GM11168 (cell line): ENCODE data around the gene BAIAP3.
"Not testable (repeated sequence)": the region's sequence is repeated elsewhere in the genome, so short reads cannot be mapped to it uniquely, and the experiment has no call there.

ENCODE experiments used
- in situ Hi-C: fragments of 300-500 bp; cut with MboI; formaldehyde crosslinking; loops from one replicate; pipeline ENCODE4 v1.12.0; 2022; ENCODE audit warnings: low sequenced_read_pairs; ENCODE audit not compliant: unreplicated experiment

Gene BAIAP3, protein sequence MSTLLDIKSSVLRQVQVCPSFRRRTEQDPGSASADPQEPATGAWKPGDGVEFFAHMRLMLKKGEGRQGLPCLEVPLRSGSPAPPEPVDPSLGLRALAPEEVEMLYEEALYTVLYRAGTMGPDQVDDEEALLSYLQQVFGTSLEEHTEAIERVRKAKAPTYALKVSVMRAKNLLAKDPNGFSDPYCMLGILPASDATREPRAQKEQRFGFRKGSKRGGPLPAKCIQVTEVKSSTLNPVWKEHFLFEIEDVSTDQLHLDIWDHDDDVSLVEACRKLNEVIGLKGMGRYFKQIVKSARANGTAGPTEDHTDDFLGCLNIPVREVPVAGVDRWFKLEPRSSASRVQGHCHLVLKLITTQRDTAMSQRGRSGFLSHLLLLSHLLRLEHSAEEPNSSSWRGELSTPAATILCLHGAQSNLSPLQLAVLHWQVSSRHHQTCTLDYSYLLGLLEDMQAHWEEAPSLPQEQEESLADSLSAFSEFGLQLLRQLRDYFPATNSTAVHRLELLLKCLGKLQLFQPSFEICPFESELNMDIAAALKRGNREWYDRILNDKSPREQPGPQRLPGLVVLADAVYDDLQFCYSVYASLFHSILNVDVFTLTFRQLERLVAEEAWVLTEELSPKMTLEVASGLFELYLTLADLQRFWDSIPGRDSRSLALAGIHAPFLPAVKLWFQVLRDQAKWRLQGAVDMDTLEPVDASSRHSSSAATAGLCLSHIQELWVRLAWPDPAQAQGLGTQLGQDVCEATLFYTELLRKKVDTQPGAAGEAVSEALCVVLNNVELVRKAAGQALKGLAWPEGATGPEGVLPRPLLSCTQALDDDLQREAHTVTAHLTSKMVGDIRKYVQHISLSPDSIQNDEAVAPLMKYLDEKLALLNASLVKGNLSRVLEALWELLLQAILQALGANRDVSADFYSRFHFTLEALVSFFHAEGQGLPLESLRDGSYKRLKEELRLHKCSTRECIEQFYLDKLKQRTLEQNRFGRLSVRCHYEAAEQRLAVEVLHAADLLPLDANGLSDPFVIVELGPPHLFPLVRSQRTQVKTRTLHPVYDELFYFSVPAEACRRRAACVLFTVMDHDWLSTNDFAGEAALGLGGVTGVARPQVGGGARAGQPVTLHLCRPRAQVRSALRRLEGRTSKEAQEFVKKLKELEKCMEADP

DNA sequence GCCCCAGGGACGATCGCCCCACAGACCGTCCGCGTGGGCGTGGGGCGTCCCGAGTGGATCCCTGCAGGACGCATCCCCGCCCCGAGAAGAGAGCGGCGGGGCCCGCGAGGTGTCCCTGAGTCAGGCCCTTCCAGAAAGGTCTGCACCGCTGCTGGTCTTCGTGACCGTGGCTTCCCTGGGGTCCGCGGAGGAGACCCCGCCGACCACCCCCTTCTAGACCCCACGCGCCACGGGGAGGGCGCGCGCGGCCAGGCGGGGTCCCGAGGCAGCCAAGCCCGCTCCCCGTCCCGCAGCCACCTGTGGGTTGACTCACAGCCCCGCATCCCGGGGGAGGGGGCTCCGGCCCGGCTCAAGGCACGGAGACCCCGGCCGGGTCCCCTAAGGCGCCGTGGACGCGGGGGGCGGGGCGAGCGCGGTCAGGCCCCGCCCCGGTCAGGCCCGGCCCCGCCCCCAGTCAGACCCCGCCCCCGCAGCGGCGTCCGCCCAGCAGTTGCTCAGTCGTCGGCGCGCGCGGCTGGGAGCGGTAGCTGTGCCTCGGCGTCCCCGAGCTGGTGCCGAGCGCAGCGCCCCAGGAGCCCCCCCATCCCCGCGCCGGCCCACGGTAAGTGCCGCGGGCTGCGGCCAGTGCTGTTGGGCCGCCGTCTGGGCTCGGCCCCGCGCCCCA is at the start of gene BAIAP3:
BAIAP3 (plus strand) TSS at position 497 of the 664 bp plus-strand sequence. CDS start 4,905 bp downstream, outside the sequence.
- in situ Hi-C loops = no loop called here

- in situ Hi-C loops = no loop called here
These were observed 49.3 kb upstream of the BAIAP3 start for GRCh38 chr16:1283996-1284616.

DNA sequence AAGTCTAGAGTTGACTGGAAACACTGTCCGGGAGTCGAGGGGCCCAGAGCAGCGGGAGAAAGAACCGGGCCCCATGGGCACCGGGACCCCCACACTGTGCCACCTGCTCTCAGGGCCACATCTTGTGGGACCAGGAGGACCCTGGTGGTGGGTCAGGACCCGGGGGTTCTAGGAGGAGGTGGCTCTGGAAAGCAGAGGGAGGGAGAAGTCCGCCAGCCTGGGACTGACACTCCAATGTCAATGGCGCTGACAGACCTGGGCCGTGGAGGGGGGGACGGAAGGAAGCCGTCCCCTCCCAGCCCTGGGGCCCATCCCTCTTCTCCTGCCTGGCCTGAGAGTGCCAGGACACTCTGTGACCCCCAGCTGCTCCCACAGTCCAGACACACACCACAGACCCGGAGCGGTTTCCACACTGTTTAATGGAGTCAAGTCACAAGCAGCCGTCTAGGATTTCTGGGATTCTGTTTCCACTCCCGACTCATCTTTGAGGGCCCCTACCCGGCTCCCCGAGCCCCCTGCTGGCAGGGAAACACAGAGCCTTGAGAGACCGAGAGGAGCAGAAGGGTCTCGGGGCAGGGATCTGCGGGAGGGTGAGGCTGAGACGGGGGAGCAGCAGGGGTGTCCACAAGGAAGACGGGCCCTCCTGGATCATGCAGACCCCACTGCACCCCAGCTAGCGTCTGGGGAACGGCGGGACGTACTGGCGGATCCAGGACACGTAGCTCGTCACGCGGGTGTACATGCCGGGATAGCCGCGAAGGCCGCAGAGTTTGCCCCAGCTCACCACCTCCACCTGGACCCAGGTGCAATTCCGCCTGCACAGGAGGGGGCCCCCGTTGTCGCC is 47.6 kb upstream of the BAIAP3 start:
- in situ Hi-C loops = no loop called here

- in situ Hi-C loops = no loop called here
These were observed 46.8 kb upstream of the BAIAP3 start for GRCh38 chr16:1286513-1287094.

DNA sequence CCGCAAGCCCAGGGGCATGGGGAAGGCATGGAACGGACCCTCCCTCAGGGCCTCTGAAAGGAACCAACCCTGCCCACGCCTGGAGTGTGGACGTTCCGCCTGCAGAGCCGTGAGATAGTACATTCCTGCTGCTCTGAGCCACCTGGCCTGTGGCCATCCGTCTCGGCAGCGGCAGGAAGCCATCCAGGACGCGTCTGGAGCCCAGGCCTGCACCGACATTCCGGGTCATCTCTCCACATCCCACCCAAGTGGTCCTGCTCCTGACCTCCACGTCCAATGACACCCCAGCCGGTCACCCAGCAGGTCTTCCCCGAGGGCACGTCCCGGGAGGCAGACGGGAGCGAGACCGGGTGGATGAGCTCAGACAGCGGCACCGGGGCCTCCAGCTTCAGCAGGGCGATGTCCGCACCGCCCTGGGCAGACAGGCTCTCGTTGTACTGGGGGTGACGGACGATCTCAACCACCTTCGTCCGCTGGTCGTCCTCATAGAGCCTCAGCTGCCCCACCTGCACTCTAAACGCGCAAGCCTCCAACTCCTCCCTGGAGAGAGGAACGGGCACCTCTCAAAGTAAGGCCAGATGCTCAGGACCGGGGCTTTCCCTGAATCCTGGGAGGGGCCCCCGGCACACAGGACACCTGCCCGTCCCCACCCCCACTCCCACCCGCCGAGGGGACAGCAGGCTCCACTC is 45.3 kb upstream of the BAIAP3 start:
- in situ Hi-C loops = no loop called here

- in situ Hi-C loops = no loop called here
These were observed 44.5 kb upstream of the BAIAP3 start for GRCh38 chr16:1288813-1289476.

GRCh38 chr16:1289477-1289866 is 44.0 kb upstream of the BAIAP3 start:
- in situ Hi-C loops = no loop called here

DNA sequence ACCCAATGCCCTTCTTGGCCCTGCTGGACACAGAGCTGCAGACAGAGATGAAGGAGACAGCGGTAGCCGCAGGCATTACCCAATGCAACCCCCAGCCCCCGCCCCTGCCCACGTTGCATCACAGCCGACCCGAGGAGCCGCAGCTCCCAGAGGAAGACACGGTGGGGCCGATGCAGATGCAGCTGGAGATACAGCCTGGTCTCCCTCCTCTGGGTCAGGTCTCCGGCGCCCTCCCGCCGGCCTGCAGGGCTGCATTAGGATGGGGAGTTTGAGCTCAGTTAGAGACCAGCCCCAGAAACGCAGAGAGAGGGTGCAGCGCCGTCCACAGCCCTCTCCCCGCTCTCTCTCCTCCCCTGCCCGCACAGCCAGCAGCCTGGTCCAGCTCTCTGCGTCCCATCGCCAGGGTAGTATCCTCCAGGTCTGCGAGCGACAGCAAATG is 43.4 kb upstream of the BAIAP3 start:
- in situ Hi-C loops = no loop called here

- in situ Hi-C loops = no loop called here
These were observed 42.4 kb upstream of the BAIAP3 start for GRCh38 chr16:1290860-1291575.

DNA sequence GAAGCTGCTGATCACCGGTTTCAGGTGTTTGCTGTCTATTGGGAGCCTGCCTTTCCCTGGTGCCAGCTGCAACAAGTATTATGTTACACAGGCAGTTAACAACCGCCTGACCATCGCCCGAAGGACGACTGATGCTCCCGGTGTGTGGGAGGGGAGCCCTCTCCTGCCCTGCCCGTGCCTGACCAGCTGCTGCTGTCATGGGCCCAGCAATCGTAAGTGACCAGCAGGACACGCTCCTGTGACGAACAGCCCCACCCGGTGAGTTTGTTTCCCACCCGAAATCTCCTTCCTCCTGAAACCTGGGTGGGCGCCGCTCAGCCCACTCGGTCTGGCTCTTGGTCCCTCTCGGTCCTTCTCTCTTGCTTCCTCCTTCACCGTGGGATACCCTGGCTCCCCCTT is 41.9 kb upstream of the BAIAP3 start:
- in situ Hi-C loops = no loop called here

GRCh38 chr16:1292208-1292607 is 41.2 kb upstream of the BAIAP3 start:
- in situ Hi-C loops = not testable (repeated sequence)

DNA sequence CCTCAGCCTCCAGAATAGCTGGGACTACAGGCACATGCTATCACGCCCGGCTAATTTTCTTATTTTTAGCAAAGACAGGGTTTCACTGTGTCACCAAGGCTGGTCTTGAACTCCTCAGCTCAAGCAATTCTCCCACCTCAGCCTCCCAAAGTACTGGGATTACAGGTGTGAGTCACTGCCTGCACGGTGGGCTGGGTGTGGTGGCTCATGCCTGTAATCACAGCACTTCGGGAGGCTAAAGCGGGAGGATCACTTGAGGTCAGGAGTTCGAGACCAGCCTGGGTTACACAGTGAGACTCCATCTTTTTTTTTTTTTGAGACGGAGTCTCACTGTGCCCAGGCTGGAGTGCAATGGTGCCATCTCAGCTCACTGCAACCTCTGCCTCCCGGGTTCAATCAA is 40.6 kb upstream of the BAIAP3 start:
- in situ Hi-C loops = not testable (repeated sequence)

DNA sequence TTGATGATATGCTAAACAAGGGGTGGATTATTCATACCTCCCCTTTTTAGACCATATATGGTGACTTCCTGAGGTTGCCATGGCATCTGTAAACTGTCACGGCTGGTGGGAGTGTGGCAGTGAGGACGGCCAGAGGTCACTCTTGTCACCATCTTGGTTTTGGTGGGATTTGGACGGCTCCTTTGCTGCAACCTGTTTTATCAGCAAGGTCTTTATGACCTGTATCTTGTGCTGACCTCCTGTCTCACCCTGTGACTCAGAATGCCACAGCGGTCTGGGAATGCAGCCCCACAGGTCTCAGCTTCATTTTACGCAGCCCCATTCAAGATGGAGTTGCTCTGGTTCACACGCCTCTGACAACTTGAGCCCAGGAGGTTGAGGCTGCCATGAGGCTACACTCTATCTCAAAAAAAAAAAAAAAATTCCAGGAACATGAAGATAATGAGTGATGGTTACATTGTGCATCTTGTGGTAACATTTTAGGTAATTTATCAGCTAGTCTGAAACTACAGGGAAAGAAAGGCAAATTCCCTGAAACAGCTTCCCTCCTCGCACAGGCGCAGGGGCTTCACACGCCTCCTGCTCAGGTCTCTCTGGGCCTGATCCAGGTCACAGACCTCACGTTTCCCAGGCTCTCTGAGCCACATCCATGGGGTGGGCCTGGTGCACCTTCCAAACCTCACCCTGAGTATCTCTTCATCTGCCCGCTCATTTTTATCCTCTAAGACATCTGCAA is 39.4 kb upstream of the BAIAP3 start:
- in situ Hi-C loops = no loop called here

DNA sequence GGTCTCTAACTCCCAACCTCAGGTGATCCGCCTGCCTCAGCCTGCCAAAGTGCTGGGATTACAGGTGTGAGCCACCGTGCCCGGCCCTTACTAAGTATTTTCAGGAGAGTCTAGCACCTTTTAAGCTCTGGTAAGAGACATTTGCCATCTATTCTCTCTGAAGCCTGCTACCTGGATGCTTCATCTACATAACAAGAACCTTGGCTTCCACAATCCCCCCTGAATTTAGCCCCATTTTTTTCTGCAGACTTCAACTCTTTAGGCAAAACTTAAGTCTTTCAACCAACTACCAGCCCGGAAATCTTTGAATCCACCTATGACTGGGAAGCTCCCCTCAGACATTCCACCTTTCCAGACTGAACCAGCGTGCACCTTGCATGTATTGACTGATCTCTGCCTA is 38.0 kb upstream of the BAIAP3 start:
- in situ Hi-C loops = no loop called here

DNA sequence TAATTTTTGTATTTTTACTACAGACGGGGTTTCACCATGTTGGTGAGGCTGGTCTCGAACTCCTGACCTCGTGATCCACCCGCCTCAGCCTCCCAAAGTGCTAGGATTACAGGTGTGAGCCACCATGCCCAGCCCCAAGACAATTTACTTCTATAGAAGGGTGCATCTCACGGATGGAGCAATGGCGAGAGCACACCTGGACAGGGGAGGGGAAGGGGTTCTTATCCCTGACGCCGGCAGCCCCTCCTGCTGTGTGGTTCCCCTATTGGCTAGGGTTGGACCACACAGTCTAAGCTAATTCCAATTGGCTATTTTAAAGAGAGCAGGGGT is 36.8 kb upstream of the BAIAP3 start:
- in situ Hi-C loops = not testable (repeated sequence)

DNA sequence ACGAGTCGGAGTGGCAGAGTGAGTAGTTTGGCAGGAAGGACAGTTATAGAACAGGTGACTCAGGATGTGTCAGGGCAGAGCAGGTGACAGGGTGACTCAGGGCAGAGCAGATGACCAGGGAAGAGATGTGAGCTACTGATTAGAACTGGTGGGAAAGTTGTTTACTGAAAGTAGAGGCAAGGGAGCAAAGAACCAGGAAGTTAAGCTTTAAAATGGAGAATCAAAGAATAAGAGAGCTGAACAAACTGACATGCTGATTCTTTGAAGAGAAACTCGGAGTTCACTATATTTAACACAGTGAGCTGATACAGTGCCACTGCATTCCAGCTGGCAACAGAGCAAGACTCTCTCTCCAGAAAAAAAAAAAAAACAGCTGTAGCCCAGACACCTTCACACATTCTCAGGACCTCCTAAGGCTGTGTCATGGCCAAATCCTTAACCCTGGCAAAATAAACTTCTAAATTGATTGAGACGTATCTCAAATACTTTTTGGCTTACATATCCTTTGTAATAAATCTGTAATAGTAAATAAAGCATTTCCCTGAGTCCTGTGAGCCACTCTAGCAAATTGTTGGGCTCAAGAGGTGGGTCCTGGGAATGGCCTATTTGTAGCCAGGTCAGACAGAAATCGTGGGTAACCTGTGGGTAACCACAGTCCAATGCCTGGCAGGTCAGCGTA is 36.3 kb upstream of the BAIAP3 start:
- in situ Hi-C loops = no loop called here
